NCI-H2227 (cell line): ENCODE measurements around the gene APOC3.

Experiments
- DNase-seq: peaks from one replicate; lab custom pipeline; 2025; ENCODE audit not compliant: unreplicated experiment; lab: John Stamatoyannopoulos, UW

Gene APOC3

DNA sequence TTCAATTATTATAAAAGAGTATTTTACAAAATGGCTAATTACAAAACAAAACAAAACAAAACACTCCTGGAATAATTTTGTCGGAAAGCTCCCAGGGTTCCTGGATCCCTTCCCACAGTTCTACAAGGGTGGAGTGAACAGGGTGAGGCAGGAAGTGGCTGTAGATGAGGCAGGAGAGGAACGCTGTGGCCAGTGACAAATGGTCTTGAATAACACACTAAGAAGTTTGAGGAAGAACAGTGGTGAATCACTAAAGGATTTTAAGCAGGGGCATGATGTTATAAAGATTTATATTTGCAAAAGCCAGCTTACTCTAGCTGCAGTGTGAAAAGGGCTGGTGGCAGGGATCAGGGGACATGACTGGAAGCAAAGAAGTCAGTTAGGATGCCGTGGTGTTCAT lies 41.5 kb downstream of the APOC3 start:
- no peak for DNase-seq

DNA sequence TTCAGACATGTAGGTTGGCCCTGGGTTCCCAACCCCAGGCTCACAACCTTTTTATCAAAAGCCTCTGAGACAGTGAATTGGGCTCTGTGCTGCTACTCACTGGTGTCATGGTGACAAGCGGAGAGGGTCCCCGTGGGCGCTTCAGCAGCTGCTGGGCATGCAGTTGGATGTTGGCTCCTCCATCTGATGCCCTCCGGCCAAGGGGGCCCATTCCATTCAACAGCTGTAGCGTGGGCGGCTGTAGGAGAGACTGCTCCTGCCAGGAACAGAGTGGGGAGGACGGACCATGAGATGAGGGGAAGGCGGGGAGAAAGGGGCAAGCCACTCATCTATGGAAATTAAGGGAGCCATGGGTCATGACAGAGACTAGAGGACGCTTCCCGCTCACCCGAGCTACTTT lies 43.7 kb downstream of the APOC3 start:
- DNase-seq = no peak

DNA sequence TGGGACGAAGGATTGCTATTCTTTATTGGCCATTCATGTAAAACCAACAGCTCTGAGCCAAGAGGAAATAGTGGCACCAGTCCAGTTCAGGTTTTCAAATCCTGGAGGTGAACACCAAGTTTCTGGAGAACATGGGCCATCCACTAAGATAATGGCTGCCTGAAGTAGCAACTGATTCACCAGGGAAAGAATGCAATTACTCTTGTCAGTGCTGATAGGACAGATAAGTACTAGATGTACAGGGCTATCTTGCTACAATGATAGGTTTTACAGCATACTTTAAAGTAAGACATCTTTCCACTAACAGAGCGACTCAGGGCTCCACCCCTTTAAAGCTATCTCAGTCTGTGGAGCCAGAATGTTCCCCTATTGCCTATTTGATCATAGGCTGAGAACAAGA lies 44.5 kb downstream of the APOC3 start:
- DNase-seq = no peak

DNA sequence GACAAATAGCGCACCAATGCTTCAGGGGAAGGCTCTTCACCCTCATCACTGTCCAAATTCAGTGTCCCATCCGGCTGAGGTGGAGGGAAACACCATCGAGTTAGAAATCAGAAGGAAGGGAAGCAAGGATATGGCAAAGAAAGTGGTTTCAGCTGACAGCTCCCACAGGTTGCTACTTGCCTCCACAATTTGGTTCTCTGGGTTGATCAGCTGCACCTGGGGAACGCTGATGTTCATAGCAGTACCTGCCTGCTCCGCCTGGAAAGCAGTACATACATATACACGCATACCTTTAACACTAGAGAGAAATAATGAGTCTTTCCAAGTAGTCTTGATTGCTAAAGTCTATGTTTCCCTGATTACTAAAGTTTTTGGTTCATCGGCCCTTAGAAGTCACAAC lies 45.5 kb downstream of the APOC3 start:
- DNase-seq = no peak

DNA sequence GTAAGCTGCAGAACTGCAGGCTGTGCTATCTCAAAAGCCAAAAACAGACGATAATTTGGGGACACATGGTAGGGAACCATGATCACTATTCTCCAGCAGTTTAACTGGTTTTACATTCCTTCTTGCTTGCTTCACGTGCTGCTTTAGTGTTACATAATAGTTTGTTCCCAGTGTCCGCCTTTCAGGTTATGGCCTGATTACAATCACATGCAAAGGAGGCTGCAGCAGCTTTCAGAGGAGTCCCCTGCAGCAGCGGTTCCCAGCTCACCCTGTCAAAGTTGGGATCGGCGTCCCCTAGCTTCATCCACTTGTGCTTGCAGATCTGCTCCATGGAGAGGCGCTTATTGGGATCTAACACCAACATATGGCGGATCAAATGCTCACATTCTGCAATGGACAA lies 46.9 kb downstream of the APOC3 start:
- DNase-seq = no peak

DNA sequence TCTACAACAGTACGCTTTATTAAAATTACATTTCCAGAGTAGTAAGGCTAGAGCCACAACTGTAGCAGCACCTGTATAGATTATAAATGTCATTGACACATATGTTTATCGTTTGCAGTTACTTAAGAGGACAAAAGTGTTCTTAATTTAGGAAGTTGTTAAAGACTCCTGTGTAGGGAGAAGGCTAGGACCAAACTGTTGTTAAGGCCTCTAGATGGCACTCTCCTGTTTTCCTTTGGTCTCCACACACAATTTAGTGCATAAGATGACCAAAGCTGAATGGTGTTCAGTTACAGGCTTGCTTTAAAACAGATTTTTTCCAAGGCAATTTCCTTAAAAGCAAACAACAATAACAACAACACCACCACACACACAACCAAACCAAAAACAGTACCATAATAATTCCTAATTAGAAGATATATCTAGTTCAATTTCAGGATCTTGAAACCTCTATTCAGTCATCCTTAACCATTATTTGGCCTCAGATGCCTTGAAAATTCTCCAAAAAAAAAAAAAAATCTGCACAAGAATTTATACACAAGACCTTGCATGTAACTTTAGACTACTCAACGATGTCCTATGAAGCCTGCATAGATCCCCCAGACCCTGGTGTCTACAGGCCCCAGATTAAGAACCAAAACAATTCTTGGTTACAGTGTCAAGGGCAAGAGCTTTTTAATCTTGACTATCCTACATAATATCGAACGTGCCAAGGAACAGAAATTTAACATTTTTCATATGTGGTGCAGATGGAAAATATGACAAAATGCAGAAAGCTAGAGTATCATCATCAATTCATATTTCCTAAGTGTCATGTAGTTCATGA lies 50.3 kb downstream of the APOC3 start:
- DNase-seq = peak; percentile 60

DNA sequence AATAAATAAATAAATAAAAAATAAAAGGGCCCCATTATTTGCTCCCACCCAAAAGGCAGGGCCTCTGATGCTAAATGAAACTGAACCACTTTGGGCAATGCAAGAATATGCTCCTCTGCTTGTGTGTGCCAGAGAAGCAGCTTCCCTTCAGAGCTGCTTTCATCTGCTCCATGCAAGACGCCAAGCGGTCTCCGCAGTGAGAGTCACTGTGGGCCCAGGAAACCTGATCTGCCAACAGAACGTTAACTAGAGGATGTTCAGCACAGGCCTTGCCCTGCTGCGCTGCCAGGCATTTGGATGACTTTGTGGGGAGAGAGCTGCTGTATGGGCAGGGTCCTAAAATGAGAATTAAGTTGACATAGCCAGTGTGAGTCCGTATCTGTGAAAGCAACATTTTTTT lies 51.4 kb downstream of the APOC3 start:
- no peak for DNase-seq

DNA sequence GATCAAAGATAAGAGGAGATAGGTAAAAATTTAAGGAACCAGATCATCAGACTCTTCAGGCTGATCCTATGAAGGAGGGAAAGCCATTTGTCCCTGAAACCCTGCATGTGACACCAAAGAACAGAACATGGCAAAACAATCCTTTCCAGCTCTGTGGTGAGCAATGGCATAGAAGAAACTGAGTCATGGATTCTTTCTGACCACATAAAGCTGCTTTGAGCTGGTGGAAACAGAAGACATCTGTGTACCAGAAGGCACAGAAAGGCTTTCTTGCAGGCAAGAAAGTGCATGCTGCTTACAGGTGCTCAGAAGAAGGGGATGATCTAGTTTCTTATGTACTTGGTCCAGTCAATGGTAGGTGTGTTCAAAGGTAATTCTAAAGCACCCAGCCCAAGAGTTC lies 52.7 kb downstream of the APOC3 start:
- DNase-seq = no peak
